HG02623 (cell line): ENCODE results near the gene PAX2.

Experiments used
- ATAC-seq: cut with Tn5 transposase; IDR thresholded peaks from one replicate; pipeline ENCODE4 v1.9.1; 2021; ENCODE audit warnings: moderate library complexity; ENCODE audit not compliant: unreplicated experiment

The PAX2 gene

GRCh38 chr10:100831742-100832141 lies 86.4 kb downstream of the PAX2 start:
- no peak for ATAC-seq

DNA sequence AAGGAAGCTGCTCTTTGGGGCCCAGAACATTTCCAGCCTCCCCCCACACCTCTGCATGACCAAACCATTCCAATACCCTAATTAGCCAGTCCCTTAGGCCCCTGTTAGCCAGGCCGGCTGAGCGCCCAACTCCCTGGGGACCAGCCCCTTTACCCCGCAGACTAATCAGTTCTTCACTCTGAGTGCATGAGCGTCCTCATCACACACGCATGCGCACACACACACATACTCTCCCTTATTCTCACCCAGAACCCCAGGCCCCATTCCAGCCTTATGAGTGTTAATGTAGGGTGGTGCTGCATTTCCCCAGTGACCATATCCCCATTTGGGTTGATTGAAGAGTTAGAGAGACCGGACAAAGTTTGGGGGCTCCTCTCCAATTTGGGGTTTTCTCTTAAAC lies 90.4 kb downstream of the PAX2 start:
- ATAC-seq: no peak

- ATAC-seq: no peak
Measured at GRCh38 chr10:100836891-100837290, 91.5 kb downstream of the PAX2 start.

GRCh38 chr10:100837300-100837699 lies 91.9 kb downstream of the PAX2 start:
- ATAC-seq: no peak

DNA sequence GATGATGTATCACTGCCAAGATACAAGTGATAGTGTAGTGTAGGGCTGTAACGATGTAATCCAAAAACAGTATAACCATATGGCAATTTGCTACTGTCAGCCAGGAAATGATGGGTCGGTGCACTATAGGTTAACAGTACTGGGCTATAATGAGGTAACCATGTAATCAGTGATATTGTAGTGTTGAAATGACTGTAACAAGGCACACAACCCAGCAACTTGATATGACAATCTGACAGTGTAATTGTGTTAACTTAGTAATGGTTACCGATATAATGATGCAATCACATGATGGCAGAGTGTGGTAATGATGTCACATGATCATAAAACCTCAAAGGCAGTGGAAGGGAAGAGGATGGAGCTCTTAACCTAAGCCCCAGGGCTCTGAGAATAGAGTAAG lies 93.6 kb downstream of the PAX2 start:
- no peak for ATAC-seq

DNA sequence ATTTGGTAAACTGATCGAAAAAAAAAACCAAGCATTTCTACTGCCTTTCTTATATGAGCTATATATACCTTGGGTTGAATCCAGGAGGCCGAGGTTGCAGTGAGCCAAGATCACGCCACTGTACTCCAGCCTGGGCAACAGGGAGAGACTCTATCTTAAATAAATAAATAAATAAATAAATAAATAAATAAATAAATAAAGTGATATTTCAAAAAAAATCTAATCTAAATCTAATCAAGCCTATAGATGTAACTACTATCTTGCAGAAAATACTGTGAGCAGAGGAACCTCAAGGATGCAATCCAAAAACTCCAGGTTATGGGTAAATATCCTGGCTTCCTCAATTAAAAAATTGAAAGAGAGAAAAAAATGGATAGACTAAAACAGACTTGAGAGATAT lies 96.1 kb downstream of the PAX2 start:
- ATAC-seq: no peak

- ATAC-seq: no peak
Measured at GRCh38 chr10:100847440-100847839, 102.1 kb downstream of the PAX2 start.

DNA sequence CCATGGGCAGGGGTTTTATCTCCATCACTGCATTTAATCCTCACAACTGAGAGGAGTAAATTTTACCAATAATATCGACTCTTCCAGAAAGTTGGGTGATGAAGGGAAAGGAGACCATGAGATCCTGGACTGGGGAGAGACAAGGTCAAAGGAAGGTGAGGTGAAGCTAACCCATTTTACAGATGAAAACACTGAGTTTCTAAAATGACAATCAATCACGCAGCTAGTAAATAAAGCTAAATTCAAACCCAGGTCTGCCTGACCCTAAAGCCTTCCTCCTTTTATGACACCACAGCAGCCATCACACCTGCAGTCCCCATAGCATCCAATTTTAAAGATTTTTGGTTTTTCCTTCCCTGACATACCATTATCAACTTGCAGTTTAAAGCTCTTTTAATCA lies 103.4 kb downstream of the PAX2 start:
- no peak for ATAC-seq

DNA sequence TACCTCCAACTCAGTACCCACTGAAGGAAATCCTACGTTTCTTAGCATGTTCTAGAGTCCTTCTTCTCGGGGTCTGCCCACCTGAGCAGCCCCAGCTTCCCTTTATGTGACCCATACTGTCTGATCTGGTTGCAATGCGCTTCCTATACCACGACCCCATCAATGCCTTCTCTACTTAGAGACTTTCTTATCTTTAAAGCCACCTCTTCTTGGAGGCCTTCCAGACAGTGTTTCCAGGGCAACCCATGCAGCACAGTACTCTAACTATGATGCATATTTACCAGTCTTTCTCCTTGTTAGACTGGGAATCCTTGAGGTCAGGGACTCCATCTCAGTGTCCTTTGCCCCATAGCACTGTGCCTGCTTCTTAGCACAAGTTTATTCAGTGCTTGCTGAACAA lies 112.9 kb downstream of the PAX2 start:
- no peak for ATAC-seq

- ATAC-seq: no peak
Measured at GRCh38 chr10:100858747-100859483, 113.5 kb downstream of the PAX2 start.

DNA sequence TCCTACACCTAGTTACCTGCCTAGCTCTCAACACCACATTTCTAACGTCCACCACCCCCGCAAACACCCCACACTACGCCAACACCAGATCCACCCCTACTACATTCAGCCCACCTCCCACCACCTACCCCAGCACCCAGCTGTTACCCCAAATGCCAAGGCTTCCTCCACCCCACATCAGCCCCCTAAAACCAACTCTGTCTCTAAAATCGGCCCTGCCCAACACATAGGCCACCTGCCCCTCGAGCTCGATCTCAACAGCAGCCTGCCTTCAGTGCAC lies 114.0 kb downstream of the PAX2 start:
- ATAC-seq: no peak

DNA sequence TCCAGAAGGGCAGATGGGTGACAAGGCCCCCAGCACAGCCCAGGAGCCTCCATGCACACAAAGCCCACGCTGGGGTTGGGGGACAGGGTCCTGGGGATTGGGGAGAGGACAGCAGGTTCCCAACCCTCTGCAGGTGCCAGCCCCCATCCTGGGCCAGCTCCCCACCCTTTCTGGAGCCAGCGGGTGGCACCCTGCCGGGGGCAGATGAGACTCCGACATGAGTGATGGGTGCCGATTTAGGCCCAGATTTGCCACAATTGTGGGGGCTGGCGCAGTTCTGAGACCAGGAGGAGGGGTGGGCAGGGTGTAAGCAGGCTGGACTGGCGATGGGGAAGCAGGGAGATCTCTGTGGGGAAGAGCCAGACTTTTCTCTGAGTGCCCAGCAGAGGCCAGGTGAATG lies 118.1 kb downstream of the PAX2 start:
- no peak for ATAC-seq

GRCh38 chr10:100864036-100864885 lies 118.9 kb downstream of the PAX2 start:
- ATAC-seq: no peak

DNA sequence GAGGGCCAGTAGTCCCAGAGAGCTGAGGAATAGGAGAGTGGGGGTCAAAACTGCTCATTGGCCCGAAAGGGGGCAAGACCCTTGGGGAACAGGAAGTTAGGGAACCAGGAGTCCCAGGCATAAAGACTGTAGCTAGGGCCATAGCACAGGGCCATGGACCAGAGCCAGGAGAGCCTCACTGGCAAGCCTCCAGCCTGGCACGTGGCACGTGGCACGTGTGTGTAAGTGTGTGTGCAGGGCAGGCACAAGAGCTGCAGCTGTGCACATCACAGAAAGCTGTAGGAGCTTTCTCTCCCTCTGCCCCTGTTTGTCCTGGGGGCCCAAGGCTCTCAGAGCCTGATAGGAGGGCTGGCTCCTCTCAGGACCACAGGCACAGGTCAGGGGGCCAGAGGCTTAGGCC lies 119.6 kb downstream of the PAX2 start:
- ATAC-seq: no peak

- ATAC-seq: no peak
Measured at GRCh38 chr10:100866010-100866409, 120.6 kb downstream of the PAX2 start.

GRCh38 chr10:100866575-100867098 lies 121.3 kb downstream of the PAX2 start:
- no peak for ATAC-seq

- no peak for ATAC-seq
Measured at GRCh38 chr10:100867261-100867963, 122.0 kb downstream of the PAX2 start.

DNA sequence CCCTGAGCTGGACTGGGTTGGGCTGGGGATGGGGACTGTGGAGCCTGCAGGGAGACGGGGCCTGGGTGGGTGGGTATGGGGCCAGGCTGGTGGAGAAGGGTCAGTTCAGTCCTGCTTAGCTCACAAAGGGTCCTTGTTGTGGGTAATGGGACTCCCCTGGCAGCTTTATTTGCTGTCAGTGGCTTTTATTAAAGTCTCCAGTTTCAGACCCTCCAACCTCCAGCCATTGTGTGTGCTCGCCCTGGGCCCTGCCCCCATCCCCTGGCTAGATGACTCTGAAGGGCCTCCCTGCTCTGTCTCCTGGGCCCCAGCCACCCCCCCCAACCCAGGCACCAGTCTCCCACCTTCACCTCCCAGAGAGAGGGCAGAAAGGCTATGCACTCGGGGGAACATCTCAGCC lies 123.0 kb downstream of the PAX2 start:
- no peak for ATAC-seq

DNA sequence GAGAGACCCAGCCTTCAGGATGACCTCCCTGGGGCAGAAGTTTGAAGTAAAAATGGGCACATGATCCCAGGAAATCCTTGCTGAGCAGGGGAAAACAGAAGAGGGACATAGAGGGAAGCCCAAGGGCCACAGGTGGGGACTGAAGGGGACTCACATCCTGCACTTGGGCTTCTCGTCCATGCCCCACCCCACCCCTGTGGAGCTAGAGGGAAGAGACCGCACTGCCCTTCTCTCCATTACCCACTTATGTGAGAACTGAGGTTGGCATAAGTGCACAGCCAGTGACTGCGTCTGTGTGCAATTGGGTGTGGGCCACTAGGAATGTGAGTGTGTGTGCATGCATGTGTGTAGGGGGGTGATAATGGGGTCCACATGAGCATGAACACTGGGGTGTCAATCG lies 124.0 kb downstream of the PAX2 start:
- no peak for ATAC-seq

GRCh38 chr10:100872034-100872791 lies 126.8 kb downstream of the PAX2 start:
- no peak for ATAC-seq
